IMR-90 (cell line): Measurements from ENCODE around the gene TXNRD1. TPM values are rescaled to one million over a fixed set of nuclear protein-coding genes. Genes with fewer than 3 reads are reported as not detected.

Experiments used
- ATAC-seq: fragments of 200-7000 bp; cut with Tn5 transposase; 2 replicates; pipeline ENCODE4 v1.9.1; 2020; ENCODE audit warnings: low read depth, mild to moderate bottlenecking, moderate library complexity
- BruUV-seq: library from RNA; stranded (reverse); fragments of 400-500 nt; replicated peaks from 2 replicates; lab custom pipeline; 2021; lab: Mats Ljungman, UMichigan
- CTCF ChIA-PET: fragments of 300-600 bp; formaldehyde crosslinking; extraction: SDS; loops from one replicate; lab custom pipeline; 2021; ENCODE audit warnings: antibody characterized with exemption; lab: Yijun Ruan, JAX
- POLR2A ChIA-PET: fragments of 300-600 bp; sonication (Branson Sonifier 250); formaldehyde crosslinking; loops from one replicate; lab custom pipeline; 2022; ENCODE audit warnings: antibody characterized with exemption; ENCODE audit not compliant: unreplicated experiment; lab: Charles Lee
- DNase-seq: peaks from one replicate; pipeline ENCODE4 v3.0.0; 2013
- H2AFZ ChIP-seq: replicated peaks from 2 replicates; pipeline ENCODE3; 2013; ENCODE audit warnings: low read length, mild to moderate bottlenecking; ENCODE audit not compliant: poor library complexity
- H2AK5ac ChIP-seq: 2 replicates; pipeline ENCODE4 v1.6.1; 2013; ENCODE audit warnings: low read depth, low read length, inconsistent platforms
- H2AK9ac ChIP-seq: replicated peaks from 2 replicates; pipeline ENCODE3; 2013; ENCODE audit warnings: mild to moderate bottlenecking, low read depth, low read length, moderate library complexity; ENCODE audit not compliant: poor library complexity
- H2BK120ac ChIP-seq: 2 replicates; pipeline ENCODE4 v1.6.1; 2013; ENCODE audit warnings: low read depth, low read length, inconsistent platforms
- H2BK15ac ChIP-seq: 3 replicates; pipeline ENCODE4 v1.6.1; 2013; ENCODE audit warnings: low read depth, low read length, inconsistent platforms
- H2BK20ac ChIP-seq: 2 replicates; pipeline ENCODE4 v1.6.1; 2013; ENCODE audit warnings: low read depth, mild to moderate bottlenecking, inconsistent platforms, low read length, moderate library complexity
- H2BK5ac ChIP-seq: 2 replicates; pipeline ENCODE4 v1.6.1; 2013; ENCODE audit warnings: mild to moderate bottlenecking, low read depth, low read length, inconsistent platforms; ENCODE audit not compliant: poor library complexity, severe bottlenecking
- H3K14ac ChIP-seq: replicated peaks from 2 replicates; pipeline ENCODE4 v1.6.1; 2013; ENCODE audit warnings: low read depth, low read length, inconsistent platforms
- H3K18ac ChIP-seq: 2 replicates; pipeline ENCODE4 v1.6.1; 2013; ENCODE audit warnings: low read depth, low read length, control low read depth
- H3K23ac ChIP-seq: 2 replicates; pipeline ENCODE4 v1.6.1; 2013; ENCODE audit warnings: low read depth, low read length, inconsistent platforms
- H3K27ac ChIP-seq: 2 replicates; pipeline ENCODE4 v1.5.1; 2013; ENCODE audit warnings: mild to moderate bottlenecking, control low read depth, low read length; ENCODE audit not compliant: insufficient read depth
- H3K27me3 ChIP-seq: 2 replicates; pipeline ENCODE4 v1.6.1; 2013; ENCODE audit warnings: low read length; ENCODE audit not compliant: control insufficient read depth, insufficient read depth
- H3K36me3 ChIP-seq: 2 replicates; pipeline ENCODE4 v1.6.1; 2013; ENCODE audit warnings: low read length, mixed read lengths; ENCODE audit not compliant: control insufficient read depth, insufficient read depth
- H3K4ac ChIP-seq: 2 replicates; pipeline ENCODE4 v1.6.1; 2013; ENCODE audit warnings: low read depth, low read length, inconsistent platforms
- H3K4me1 ChIP-seq: 2 replicates; pipeline ENCODE4 v1.6.1; 2013; ENCODE audit warnings: low read length, mixed read lengths; ENCODE audit not compliant: control insufficient read depth, insufficient read depth
- H3K4me2 ChIP-seq: 2 replicates; pipeline ENCODE4 v1.6.1; 2013; ENCODE audit warnings: low read depth, mild to moderate bottlenecking, control low read depth, low read length, moderate library complexity
- H3K4me3 ChIP-seq: 2 replicates; pipeline ENCODE4 v1.5.1; 2013; ENCODE audit warnings: low read depth, mild to moderate bottlenecking, control low read depth, low read length, moderate library complexity; ENCODE audit not compliant: insufficient read depth
- H3K56ac ChIP-seq: 2 replicates; pipeline ENCODE4 v1.6.1; 2013; ENCODE audit warnings: low read length, inconsistent platforms; ENCODE audit not compliant: insufficient read depth; ENCODE audit errors: extremely low read depth
- H3K79me1 ChIP-seq, 2 experiments: 2 replicates each; pipeline ENCODE4 v1.6.1; 2013; ENCODE audit warnings: low read length in 2 of 2, inconsistent platforms in 1 of 2, low read depth in 1 of 2
- H3K9ac ChIP-seq: 2 replicates; pipeline ENCODE4 v1.6.1; 2013; ENCODE audit warnings: low read depth, low read length, control low read depth
- H3K9me1 ChIP-seq: 2 replicates; pipeline ENCODE4 v1.6.1; 2013; ENCODE audit warnings: low read length, inconsistent platforms; ENCODE audit not compliant: insufficient read depth
- H3K9me3 ChIP-seq: 2 replicates; pipeline ENCODE4 v1.6.1; 2013; ENCODE audit warnings: low read length; ENCODE audit not compliant: control insufficient read depth, insufficient read depth
- H4K20me1 ChIP-seq: 2 replicates; pipeline ENCODE4 v1.6.1; 2013; ENCODE audit warnings: low read length, inconsistent platforms; ENCODE audit not compliant: insufficient read depth
- H4K5ac ChIP-seq: 2 replicates; pipeline ENCODE4 v1.6.1; 2013; ENCODE audit warnings: mild to moderate bottlenecking, low read depth, low read length, control low read depth
- H4K8ac ChIP-seq, 2 experiments: 2 replicates each; pipeline ENCODE4 v1.6.1; 2013; ENCODE audit warnings: low read depth in 2 of 2, low read length in 2 of 2, control low read depth in 1 of 2, inconsistent platforms in 1 of 2
- H4K91ac ChIP-seq: 2 replicates; pipeline ENCODE4 v1.6.1; 2013; ENCODE audit warnings: low read depth, low read length, inconsistent platforms; ENCODE audit not compliant: insufficient read depth
- BHLHE40 ChIP-seq: fragments of 150-350 bp; IDR thresholded peaks from 2 replicates; pipeline ENCODE4 v1.6.1; 2016; ENCODE audit warnings: mild to moderate bottlenecking, low read depth, low read length
- CEBPB ChIP-seq: IDR thresholded peaks from 2 replicates; pipeline ENCODE4 v1.6.1; 2012; ENCODE audit warnings: low read depth, low read length, improper control_type of control experiment
- CHD1 ChIP-seq: IDR thresholded peaks from 2 replicates; pipeline ENCODE4 v1.6.1; 2012; ENCODE audit warnings: low read depth, low read length, improper control_type of control experiment
- CTCF ChIP-seq: conservative IDR thresholded peaks from 2 replicates; pipeline ENCODE4 v1.5.1; 2012; ENCODE audit warnings: mild to moderate bottlenecking, low read depth, low read length, improper control_type of control experiment
- ELK1 ChIP-seq: fragments of 150-350 bp; IDR thresholded peaks from 2 replicates; pipeline ENCODE4 v1.6.1; 2016; ENCODE audit warnings: low read depth, mild to moderate bottlenecking, low read length, moderate library complexity, borderline replicate concordance
- FOS ChIP-seq: fragments of 150-350 bp; IDR thresholded peaks from 2 replicates; pipeline ENCODE4 v1.6.1; 2016; ENCODE audit warnings: low read depth, low read length
- MAFK ChIP-seq: IDR thresholded peaks from 2 replicates; pipeline ENCODE4 v1.6.1; 2012; ENCODE audit warnings: low read depth, low read length, improper control_type of control experiment
- MAZ ChIP-seq: IDR thresholded peaks from 2 replicates; pipeline ENCODE4 v1.6.1; 2012; ENCODE audit warnings: low read depth, mild to moderate bottlenecking, low read length, improper control_type of control experiment, moderate library complexity, borderline replicate concordance
- MXI1 ChIP-seq: IDR thresholded peaks from 2 replicates; pipeline ENCODE4 v1.6.1; 2012; ENCODE audit warnings: low read depth, mild to moderate bottlenecking, low read length, moderate library complexity, borderline replicate concordance
- NFE2L2 ChIP-seq: fragments of 150-350 bp; IDR thresholded peaks from 2 replicates; pipeline ENCODE4 v1.6.1; 2016; ENCODE audit warnings: low read depth, mild to moderate bottlenecking, low read length
- POLR2A ChIP-seq: IDR thresholded peaks from 2 replicates; pipeline ENCODE4 v1.6.1; 2012; ENCODE audit warnings: mild to moderate bottlenecking, low read depth, low read length
- RAD21 ChIP-seq: IDR thresholded peaks from 2 replicates; pipeline ENCODE4 v1.6.1; 2012; ENCODE audit warnings: low read length, improper control_type of control experiment
- RCOR1 ChIP-seq: IDR thresholded peaks from 2 replicates; pipeline ENCODE4 v1.6.1; 2012; ENCODE audit warnings: mild to moderate bottlenecking, low read length, improper control_type of control experiment; ENCODE audit not compliant: insufficient replicate concordance
- RFX5 ChIP-seq: IDR thresholded peaks from 2 replicates; pipeline ENCODE4 v1.8.0; 2012; ENCODE audit warnings: low read depth, mild to moderate bottlenecking, low read length, moderate library complexity
- SMC3 ChIP-seq: fragments of 150-350 bp; IDR thresholded peaks from 2 replicates; pipeline ENCODE4 v1.6.1; 2016; ENCODE audit warnings: low read depth, mild to moderate bottlenecking, antibody characterized with exemption, low read length, moderate library complexity
- USF2 ChIP-seq: fragments of 150-350 bp; IDR thresholded peaks from 2 replicates; pipeline ENCODE4 v1.6.1; 2017; ENCODE audit warnings: mild to moderate bottlenecking, antibody characterized with exemption, low read length, low read depth
- WGBS, 2 experiments: methylation state at CpG; one replicate each; pipeline versions ENCODE4 v1.1.5 to v1.1.7; 2013; ENCODE audit warnings: missing lambda C conversion rate in 2 of 2; ENCODE audit not compliant: insufficient read length in 1 of 2; ENCODE audit errors: extremely low coverage in 2 of 2; 5-methylcytosine and 5-hydroxymethylcytosine counted together
- dilution Hi-C: fragments of 300-500 bp; cut with HindIII; formaldehyde crosslinking; loops from one replicate; pipeline ENCODE4 v1.14.3; 2018; ENCODE audit warnings: low sequenced_read_pairs; ENCODE audit not compliant: unreplicated experiment
- in situ Hi-C: fragments of 300-500 bp; cut with MboI; formaldehyde crosslinking; loops from 3 replicates; pipeline ENCODE4 v1.14.3; 2019; ENCODE audit warnings: low sequenced_read_pairs, inconsistent platforms, mixed read lengths
- intact Hi-C: fragments of 100-400 bp; cut with micrococcal nuclease; formaldehyde crosslinking; loops from 2 replicates; pipeline ENCODE4 v1.10.0; 2022
- polyA plus RNA-seq, 3 experiments: library from polyadenylated mRNA; depleted of rRNA; stranded (reverse); fragments of >200 nt; gene quantifications; 2 replicates each; pipeline ENCODE4 v1.2.3, GENCODE V29; 2012; ENCODE audit warnings: low replicate concordance in 1 of 3
- total RNA-seq: library from RNA; depleted of rRNA; stranded (reverse); fragments of >200 nt; gene quantifications from 2 replicates; pipeline ENCODE4 v1.2.3, GENCODE V29; 2012

TXNRD1 gene
- total and polyA plus RNA-seq, 2 of the 4 experiments (the other 2 are of a cell fraction), result 379 to 582 TPM

- DNase-seq (no peak), ATAC-seq (peak; percentile 1; the same call in 1 of the 2 replicates)
- dilution Hi-C loops, result no loop called here
- H3K36me3 ChIP-seq, result peaks cover 23% of the 10 kb centered on the region
- H3K79me1 ChIP-seq, result peaks cover 15 to 40% of the 10 kb centered on the region in 2 experiments
- POLR2A ChIA-PET, result no interaction called here
- peak overlapping the region; percentile 43 for H2AFZ ChIP-seq
- in situ Hi-C loops, result no loop called here
- TF ChIP-seq MXI1 (no peak), ELK1 (no peak), POLR2A (no peak), CHD1 (no peak), FOS (no peak), SMC3 (no peak), RCOR1 (no peak), CTCF (no peak), MAFK (no peak), BHLHE40 (no peak), RFX5 (no peak), USF2 (no peak), RAD21 (no peak), NFE2L2 (no peak), CEBPB (no peak), MAZ (no peak)
- peaks cover 15% of the 10 kb centered on the region for H3K9me1 ChIP-seq
- H3K14ac ChIP-seq, result no peak overlapping the region
- H2AK9ac ChIP-seq, result no peak overlapping the region
- no peak overlapping the region for H4K8ac ChIP-seq
- CTCF ChIA-PET, result no interaction called here
- H3K4me2 ChIP-seq, result no peak overlapping the region
- peaks cover 3% of the 10 kb centered on the region for H3K9me3 ChIP-seq
- no peak overlapping the region for H3K27ac ChIP-seq
- no peaks in the 10 kb centered on the region for H3K27me3 ChIP-seq
- H2BK15ac ChIP-seq, result no peak overlapping the region
- H2BK20ac ChIP-seq, result no peak overlapping the region
- H3K23ac ChIP-seq, result no peak overlapping the region
- no peak overlapping the region for H2AK5ac ChIP-seq
- H3K9ac ChIP-seq, result no peak overlapping the region
- no peak overlapping the region for H3K4ac ChIP-seq
- H4K20me1 ChIP-seq, result peaks cover 59% of the 10 kb centered on the region
- BruUV-seq, result no TSS peak
- no peak overlapping the region for H3K4me3 ChIP-seq
- no peak overlapping the region for H4K5ac ChIP-seq
- H3K56ac ChIP-seq, result no peak overlapping the region
- WGBS, 2 experiments, result 100% methylated on average over 1 of the region's 3 CpGs; no CpG with 5 or more reads in 1 of the 2 experiments
- H2BK120ac ChIP-seq, result no peak overlapping the region
- intact Hi-C loops, result loop anchor here (5.0 kb wide), 1 partner anchor 138 kb away; the partner anchor contains the start of gene TXNRD1
- peaks cover 7% of the 10 kb centered on the region for H3K4me1 ChIP-seq
- no peak overlapping the region for H2BK5ac ChIP-seq
- H3K18ac ChIP-seq, result no peak overlapping the region
- no peak overlapping the region for H4K91ac ChIP-seq
Measured at GRCh38 chr12:104355630-104356029, 140.1 kb downstream of the TXNRD1 start.
